ENCODE results near the gene TSC2. TPM values are rescaled to one million over a fixed set of nuclear protein-coding genes. Genes with fewer than 3 reads are reported as not detected.

The TSC2 gene
- total RNA-seq, 6 experiments from 2014 or later = 25.7 to 124 (median 59.4) TPM

GRCh38 chr16:2045965-2046892 is 1.6 kb upstream of the TSC2 start:
- Histone ChIP-seq H3K4me3 (peak overlapping the region in 1 of 3 donors; percentile 100), H3K27me3 (no peaks in the 10 kb centered on the region), H3K36me3 (peaks cover 0 to 14% (median 0%) of the 10 kb centered on the region in 4 donors), H3K27ac (peak overlapping the region in 2 of 3 donors; percentile 58 to 61), H3K9me3 (no peaks in the 10 kb centered on the region), H3K4me1 (peaks cover 0 to 38% (median 17%) of the 10 kb centered on the region in 4 donors)
- intact Hi-C loops (cut with DNase I) = no loop called here
- no peak for TF ChIP-seq CTCF (IDR thresholded peaks at IDR 0.05)
- no peak for TF ChIP-seq POLR2A (IDR thresholded peaks at IDR 0.05)
- 66% methylated on average over 11 of the region's 21 CpGs for WGBS (ENCODE audit: insufficient coverage, low coverage, low lambda C conversion rate, missing lambda C conversion rate)
- ATAC-seq (no peak), DNase-seq (peak in 1 of 3 donors; percentile 43)

GRCh38 chr16:2046893-2047329 is 874 bp upstream of the TSC2 start:
- TF ChIP-seq CTCF (IDR thresholded peaks at IDR 0.05) (no peak), POLR2A (IDR thresholded peaks at IDR 0.05) (no peak)
- peak overlapping the region; percentile 8 to 61 (median 58) for H3K27ac ChIP-seq
- peaks cover 0 to 32% (median 14%) of the 10 kb centered on the region in 4 donors for H3K4me1 ChIP-seq
- H3K27me3 ChIP-seq = no peaks in the 10 kb centered on the region
- intact Hi-C loops (cut with DNase I) = no loop called here
- DNase-seq (peak in 1 of 3 donors; percentile 47), ATAC-seq (no peak)
- H3K4me3 ChIP-seq = peak overlapping the region; percentile 79 to 100 (median 98)
- H3K36me3 ChIP-seq = peaks cover 0 to 21% (median 0%) of the 10 kb centered on the region in 4 donors
- 0% methylated on average over 4 of the region's 8 CpGs for WGBS (ENCODE audit: insufficient coverage, low coverage, low lambda C conversion rate, missing lambda C conversion rate)
- no peaks in the 10 kb centered on the region for H3K9me3 ChIP-seq

- TF ChIP-seq POLR2A (IDR thresholded peaks at IDR 0.05) (no peak), CTCF (IDR thresholded peaks at IDR 0.05) (no peak)
- DNase-seq (no peak), ATAC-seq (peak; percentile 0 to 7 (median 2))
- Histone ChIP-seq H3K4me3 (peak overlapping the region; percentile 79 to 100 (median 98)), H3K4me1 (peaks cover 0 to 25% (median 10%) of the 10 kb centered on the region in 4 donors), H3K36me3 (peaks cover 0 to 31% (median 0%) of the 10 kb centered on the region in 4 donors), H3K27me3 (no peaks in the 10 kb centered on the region), H3K27ac (peak overlapping the region in 2 of 3 donors; percentile 58 to 61), H3K9me3 (no peaks in the 10 kb centered on the region)
- WGBS (ENCODE audit: insufficient coverage, low coverage, low lambda C conversion rate, missing lambda C conversion rate) = 6% methylated on average over 9 of the region's 30 CpGs
- intact Hi-C loops (cut with DNase I) = no loop called here
These were observed 345 bp downstream of the TSC2 start for GRCh38 chr16:2048116-2048543.

GRCh38 chr16:2053211-2053610 is 5.4 kb downstream of the TSC2 start:
- Histone ChIP-seq H3K27me3 (no peaks in the 10 kb centered on the region), H3K4me1 (peaks cover 0 to 10% (median 4%) of the 10 kb centered on the region in 4 donors), H3K36me3 (peaks cover 0 to 56% (median 5%) of the 10 kb centered on the region in 4 donors), H3K27ac (no peak overlapping the region), H3K9me3 (no peaks in the 10 kb centered on the region), H3K4me3 (no peak overlapping the region)
- ATAC-seq (no peak), DNase-seq (no peak)
- TF ChIP-seq CTCF (IDR thresholded peaks at IDR 0.05) = no peak
- intact Hi-C loops (cut with DNase I) = no loop called here
- no CpG with 5 or more reads among the region's 21 CpGs for WGBS (ENCODE audit: insufficient coverage, low coverage, low lambda C conversion rate, missing lambda C conversion rate)

Measured in right lobe of liver (tissue), 6 donors.